MCF 10A (cell line): Measurements from ENCODE around the gene MAP2K7. TPM values are rescaled to one million over a fixed set of nuclear protein-coding genes. Genes with fewer than 3 reads are reported as not detected.

ENCODE experiments used
- BruUV-seq: library from RNA; stranded (reverse); fragments of 400-500 nt; replicated peaks from 2 replicates; lab custom pipeline; 2021; lab: Mats Ljungman, UMichigan
- CTCF ChIA-PET: fragments of 300-600 bp; sonication (Branson Sonifier 250); formaldehyde crosslinking; extraction: SDS; loops from one replicate; lab custom pipeline; 2021; ENCODE audit warnings: antibody characterized with exemption, inconsistent platforms; lab: Yijun Ruan, JAX
- POLR2A ChIA-PET: fragments of 300-600, 350-650 bp; sonication (Branson Sonifier 250); formaldehyde crosslinking; extraction: SDS; loops from one replicate; lab custom pipeline; 2020; ENCODE audit warnings: antibody characterized with exemption, inconsistent platforms; lab: Yijun Ruan, JAX
- DNase-seq: peaks from one replicate; pipeline ENCODE4 v3.0.0-alpha.2; 2018; ENCODE audit not compliant: unreplicated experiment
- H3K27ac Mint-ChIP-seq: one replicate; pipeline ENCODE4 v1.8.0; 2022; ENCODE audit warnings: mild to moderate bottlenecking, low read depth, mixed read lengths; ENCODE audit not compliant: unreplicated experiment
- H3K27me3 Mint-ChIP-seq: one replicate; pipeline ENCODE4 v1.8.0; 2022; ENCODE audit warnings: mixed read lengths; ENCODE audit not compliant: insufficient read depth, unreplicated experiment
- H3K36me3 Mint-ChIP-seq: one replicate; pipeline ENCODE4 v1.8.0; 2022; ENCODE audit warnings: mild to moderate bottlenecking, moderate library complexity, mixed read lengths; ENCODE audit not compliant: insufficient read depth, unreplicated experiment
- H3K4me1 Mint-ChIP-seq: one replicate; pipeline ENCODE4 v1.8.0; 2022; ENCODE audit warnings: mixed read lengths; ENCODE audit not compliant: insufficient read depth, unreplicated experiment
- H3K4me3 Mint-ChIP-seq: one replicate; pipeline ENCODE4 v1.8.0; 2022; ENCODE audit warnings: mild to moderate bottlenecking, moderate library complexity, mixed read lengths; ENCODE audit not compliant: unreplicated experiment
- H3K9me3 Mint-ChIP-seq: one replicate; pipeline ENCODE4 v1.8.0; 2022; ENCODE audit warnings: mixed read lengths; ENCODE audit not compliant: unreplicated experiment
- intact Hi-C: fragments of 100-400 bp; cut with micrococcal nuclease; formaldehyde crosslinking; loops from 2 replicates; pipeline ENCODE4 v1.14.1; 2022
- total RNA-seq: library from RNA; stranded (reverse); gene quantifications from 2 replicates; pipeline ENCODE4 v1.2.3, GENCODE V29; 2022
- TF ChIP-seq, protein P1 (sequence below): fragments of 200-600 bp; IDR thresholded peaks from one replicate; pipeline ENCODE4 v1.8.0; 2022; ENCODE audit warnings: antibody characterized with exemption, mild to moderate bottlenecking; ENCODE audit not compliant: unreplicated experiment

The MAP2K7 gene
- total RNA-seq, 1 experiment from 2014 or later: 36.3 TPM

GRCh38 chr19:7869453-7869909 is 34.2 kb upstream of the MAP2K7 start:
- Mint-ChIP-seq H3K36me3 (peaks cover 14% of the 10 kb centered on the region), H3K4me3 (peak overlapping the region; percentile 77), H3K9me3 (no peaks in the 10 kb centered on the region), H3K27me3 (no peaks in the 10 kb centered on the region), H3K27ac (peak overlapping the region; percentile 42), H3K4me1 (peaks cover 27% of the 10 kb centered on the region)
- CTCF ChIA-PET: interaction anchor here (0.5 to 1.9 kb wide), 29 partner anchors 9 to 1756 kb away, joined by 3 to 18 read pairs (median 4); partner anchors contain the start of genes LRRC8E, MAP2K7 and TRAPPC5
- intact Hi-C loops: loop anchor here (1.0 to 5.0 kb wide), 2 partner anchors 34 to 53 kb away; partner anchors contain the start of genes MAP2K7 and SNAPC2
- no TSS peak for BruUV-seq
- DNase-seq: peak; percentile 79
- TF ChIP-seq, protein P1, sequence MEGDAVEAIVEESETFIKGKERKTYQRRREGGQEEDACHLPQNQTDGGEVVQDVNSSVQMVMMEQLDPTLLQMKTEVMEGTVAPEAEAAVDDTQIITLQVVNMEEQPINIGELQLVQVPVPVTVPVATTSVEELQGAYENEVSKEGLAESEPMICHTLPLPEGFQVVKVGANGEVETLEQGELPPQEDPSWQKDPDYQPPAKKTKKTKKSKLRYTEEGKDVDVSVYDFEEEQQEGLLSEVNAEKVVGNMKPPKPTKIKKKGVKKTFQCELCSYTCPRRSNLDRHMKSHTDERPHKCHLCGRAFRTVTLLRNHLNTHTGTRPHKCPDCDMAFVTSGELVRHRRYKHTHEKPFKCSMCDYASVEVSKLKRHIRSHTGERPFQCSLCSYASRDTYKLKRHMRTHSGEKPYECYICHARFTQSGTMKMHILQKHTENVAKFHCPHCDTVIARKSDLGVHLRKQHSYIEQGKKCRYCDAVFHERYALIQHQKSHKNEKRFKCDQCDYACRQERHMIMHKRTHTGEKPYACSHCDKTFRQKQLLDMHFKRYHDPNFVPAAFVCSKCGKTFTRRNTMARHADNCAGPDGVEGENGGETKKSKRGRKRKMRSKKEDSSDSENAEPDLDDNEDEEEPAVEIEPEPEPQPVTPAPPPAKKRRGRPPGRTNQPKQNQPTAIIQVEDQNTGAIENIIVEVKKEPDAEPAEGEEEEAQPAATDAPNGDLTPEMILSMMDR: no peak
- POLR2A ChIA-PET: interaction anchor here (0.6 to 2.2 kb wide), 15 partner anchors 11 to 806 kb away, joined by 3 to 91 read pairs (median 4); partner anchors contain the start of genes EVI5L, LRRC8E, MAP2K7 and SNAPC2

DNA sequence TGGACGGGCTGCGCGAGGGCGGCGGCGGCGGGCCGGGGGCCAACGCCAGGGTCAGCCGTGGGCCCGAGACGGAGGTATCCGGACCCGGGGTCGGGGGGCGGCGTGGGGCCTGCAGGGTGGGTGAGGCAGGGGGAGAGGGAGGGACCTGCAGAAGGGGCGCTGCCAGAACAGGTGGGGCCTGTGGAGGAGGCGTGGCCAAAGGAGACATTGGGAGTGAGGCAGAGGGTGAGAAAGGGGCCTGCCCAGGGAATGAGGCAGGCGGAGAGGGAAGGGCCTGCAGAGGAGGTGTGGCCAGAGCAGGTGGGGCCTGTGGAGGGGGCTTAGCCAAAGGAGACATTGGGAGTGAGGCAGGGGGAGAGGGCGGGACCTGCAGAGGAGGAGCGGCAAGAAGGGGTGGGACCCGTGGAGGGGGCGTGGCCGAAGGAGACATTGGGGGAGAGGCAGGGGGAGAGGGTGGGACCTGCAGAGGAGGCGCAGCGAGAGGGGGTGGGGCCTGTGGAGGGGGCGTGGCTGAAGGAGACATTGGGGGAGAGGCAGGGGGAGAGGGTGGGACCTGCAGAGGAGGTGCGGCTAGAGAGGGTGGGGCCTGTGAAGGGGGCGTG is 33.7 kb upstream of the MAP2K7 start:
- H3K27ac Mint-ChIP-seq: no peak overlapping the region
- intact Hi-C loops: loop anchor here (1.0 to 5.0 kb wide), 2 partner anchors 33 to 52 kb away; partner anchors contain the start of genes MAP2K7 and SNAPC2
- CTCF ChIA-PET: interaction anchor here (0.5 to 1.9 kb wide), 25 partner anchors 9 to 1756 kb away, joined by 3 to 18 read pairs (median 6); partner anchors contain the start of genes LRRC8E, MAP2K7 and TRAPPC5

DNA sequence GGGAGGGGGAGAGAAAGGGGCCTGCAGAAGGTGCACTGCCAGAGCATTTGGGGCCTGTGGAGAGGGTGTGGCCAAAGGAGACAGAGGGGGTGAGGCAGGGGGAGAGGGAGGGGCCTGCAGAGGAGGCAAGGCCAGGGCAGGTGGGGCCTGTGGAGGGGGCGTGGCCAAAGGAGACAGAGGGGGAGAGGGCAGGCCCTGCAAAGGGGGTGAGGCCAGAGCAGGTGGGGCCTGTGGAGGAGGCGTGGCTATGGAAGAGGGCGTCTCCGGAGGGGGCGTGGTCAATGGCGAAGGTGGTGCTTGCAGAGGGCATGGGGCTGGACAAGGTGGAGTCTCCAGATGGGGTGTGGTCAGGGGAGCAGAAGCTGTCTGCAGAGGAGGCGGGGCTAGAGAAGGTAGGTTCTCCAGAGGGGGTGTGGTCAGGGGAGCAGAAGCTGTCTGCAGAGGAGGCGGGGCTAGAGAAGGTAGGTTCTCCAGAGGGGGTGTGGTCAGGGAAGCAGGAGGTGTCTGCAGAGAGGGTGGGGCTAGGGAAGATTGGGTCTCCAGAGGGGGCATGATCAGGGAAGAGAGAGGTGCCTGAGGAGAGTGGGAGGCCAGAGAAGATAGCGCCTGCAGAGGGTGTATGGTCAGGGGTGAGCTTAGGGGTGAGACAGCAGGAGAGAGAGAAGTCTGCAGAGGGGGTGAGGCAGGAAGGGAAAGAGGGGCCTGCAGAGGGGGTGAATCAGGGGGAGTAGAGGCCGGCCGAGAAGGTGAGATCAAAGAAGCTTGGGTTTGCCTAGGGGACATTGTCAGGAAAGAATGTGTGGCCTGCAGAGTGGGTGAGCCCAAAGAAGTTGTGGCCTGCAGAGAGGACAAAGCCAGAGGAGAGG is 32.9 kb upstream of the MAP2K7 start:
- POLR2A ChIA-PET: interaction anchor here (0.9 to 1.8 kb wide), 2 partner anchors 17 to 32 kb away, joined by 3 to 5 read pairs; partner anchors contain the start of gene LRRC8E
- Mint-ChIP-seq H3K4me3 (peak overlapping the region; percentile 77), H3K27ac (peak overlapping the region; percentile 80), H3K36me3 (peaks cover 7% of the 10 kb centered on the region), H3K9me3 (no peaks in the 10 kb centered on the region), H3K27me3 (no peaks in the 10 kb centered on the region), H3K4me1 (peaks cover 21% of the 10 kb centered on the region)
- CTCF ChIA-PET: interaction anchor here (0.6 to 0.9 kb wide), 3 partner anchors 12 to 223 kb away, joined by 3 to 4 read pairs (median 4); no protein-coding TSS in a partner anchor
- intact Hi-C loops: no loop called here
- no TSS peak for BruUV-seq
- TF ChIP-seq, protein P1: no peak
- peak; percentile 92 for DNase-seq

More for the DNA sequence above, 33.7 kb upstream of the MAP2K7 start:
- peaks cover 13% of the 10 kb centered on the region for H3K36me3 Mint-ChIP-seq
- peaks cover 27% of the 10 kb centered on the region for H3K4me1 Mint-ChIP-seq
- TF ChIP-seq, protein P1: no peak
- POLR2A ChIA-PET: interaction anchor here (0.6 to 2.2 kb wide), 14 partner anchors 11 to 806 kb away, joined by 3 to 91 read pairs (median 4); partner anchors contain the start of genes LRRC8E, MAP2K7, SNAPC2 and TIMM44
- no peaks in the 10 kb centered on the region for H3K27me3 Mint-ChIP-seq
- peak; percentile 85 for DNase-seq
- no TSS peak for BruUV-seq
- no peaks in the 10 kb centered on the region for H3K9me3 Mint-ChIP-seq
- peak overlapping the region; percentile 77 for H3K4me3 Mint-ChIP-seq
